Colonic mucosa (tissue), 4 donors: ENCODE measurements around the gene EXOC4. TPM values are rescaled to one million over a fixed set of nuclear protein-coding genes. Genes with fewer than 3 reads are reported as not detected.

ENCODE experiments used
- DNase-seq: peaks from one replicate; pipeline ENCODE4 v3.0.0-alpha.2; 2020
- H3K27ac ChIP-seq: fragments of 200-600 bp; one replicate; pipeline ENCODE4 v1.8.0; 2021
- H3K27me3 ChIP-seq: fragments of 200-600 bp; one replicate; pipeline ENCODE4 v1.8.0; 2021
- H3K36me3 ChIP-seq: fragments of 200-600 bp; one replicate; pipeline ENCODE4 v1.8.0; 2021
- H3K4me1 ChIP-seq: fragments of 200-600 bp; one replicate; pipeline ENCODE4 v1.8.0; 2021; ENCODE audit warnings: mild to moderate bottlenecking
- H3K4me3 ChIP-seq: fragments of 200-600 bp; one replicate; pipeline ENCODE4 v1.8.0; 2021
- H3K9ac ChIP-seq, 2 donors: one replicate each; pipeline ENCODE4 v1.7.0; 2013; ENCODE audit warnings: control low read depth in 2 of 2, low read depth in 2 of 2, low read length in 2 of 2
- H3K9me3 ChIP-seq: fragments of 200-600 bp; one replicate; pipeline ENCODE4 v1.8.0; 2021
- CTCF ChIP-seq: fragments of 200-600 bp; IDR thresholded peaks from one replicate; pipeline ENCODE4 v1.8.0; 2022; ENCODE audit warnings: antibody characterized with exemption, mild to moderate bottlenecking
- intact Hi-C: fragments of 100-400 bp; cut with DNase I; formaldehyde crosslinking; loops from one replicate; pipeline ENCODE4 v1.14.1; 2022
- total RNA-seq, 2 donors: library from RNA; stranded (reverse); fragmentation: NEBNext Ultra II Directional in 1 of 2; extraction: Animal tissue kit (Norgen Biotek cat#: 25700) in 1 of 2; gene quantifications; one replicate each; pipeline ENCODE4 v1.2.1, GENCODE V29; 2021
- donor health status: healthy.
- donor health status: DM: no; HTN: no; CAD: no.
- donor health status: DM: no; HTN: no; CAD: no.

The EXOC4 gene
- total RNA-seq, 2 donors from 2014 or later, result 61.1 to 73.3 TPM

DNA sequence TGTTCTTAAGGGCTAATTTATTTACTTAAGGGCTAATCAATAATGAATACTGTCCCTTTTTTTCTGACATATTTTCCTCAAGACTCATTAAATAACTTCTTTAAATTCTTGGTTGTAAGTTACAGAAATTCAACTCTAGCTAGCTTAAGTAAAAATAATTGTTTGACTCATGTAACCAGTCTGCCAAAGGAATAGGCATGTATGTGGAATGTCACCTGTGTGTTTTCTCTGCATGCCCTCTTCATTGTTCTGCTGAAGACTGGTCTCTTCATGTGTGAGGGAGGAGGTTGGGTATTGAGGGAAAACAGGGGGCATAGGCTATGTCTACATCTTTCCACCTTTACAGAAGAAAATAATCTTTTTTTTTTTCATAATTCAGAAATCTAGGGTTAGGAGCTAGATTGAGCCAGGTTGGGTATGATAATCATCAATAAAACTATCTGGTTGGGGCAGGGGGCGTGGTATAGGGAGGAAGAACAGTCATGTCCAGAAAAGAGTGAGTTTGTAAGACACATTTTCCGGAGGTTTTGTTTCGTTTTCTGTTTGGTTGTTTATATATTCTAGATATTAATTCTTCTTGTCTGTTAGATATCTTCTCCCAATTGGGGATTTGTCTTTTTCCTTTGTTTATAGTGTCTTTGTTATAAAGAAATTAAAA is 37.9 kb downstream of the EXOC4 start:
- no peak for DNase-seq
- Histone ChIP-seq H3K9ac (no peak overlapping the region), H3K27ac (no peak overlapping the region), H3K4me1 (no peaks in the 10 kb centered on the region), H3K4me3 (no peak overlapping the region), H3K9me3 (no peaks in the 10 kb centered on the region), H3K27me3 (no peaks in the 10 kb centered on the region), H3K36me3 (no peaks in the 10 kb centered on the region)
- TF ChIP-seq CTCF, result no peak
- intact Hi-C loops, result no loop called here

DNA sequence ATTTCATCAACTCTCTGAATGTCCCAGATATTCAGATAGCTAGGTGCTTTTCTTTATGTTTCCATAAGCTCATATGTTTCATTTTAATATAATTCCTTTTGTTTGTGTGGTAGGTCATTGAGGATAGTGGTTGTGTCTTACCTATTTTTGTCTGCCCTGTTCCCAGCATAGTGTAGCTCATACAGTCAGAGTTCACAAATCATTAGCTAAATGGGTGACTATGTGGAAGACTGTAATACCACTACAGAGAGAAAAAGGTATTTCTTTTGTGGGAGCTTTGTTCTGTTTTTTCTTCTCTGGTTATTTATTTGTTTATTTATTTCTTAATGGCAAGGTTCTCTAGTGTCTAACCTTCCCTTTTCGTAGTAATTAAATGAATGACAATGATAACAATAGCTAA is 39.8 kb downstream of the EXOC4 start:
- Histone ChIP-seq H3K9me3 (no peaks in the 10 kb centered on the region), H3K4me3 (no peak overlapping the region), H3K27ac (no peak overlapping the region), H3K9ac (no peak overlapping the region), H3K36me3 (no peaks in the 10 kb centered on the region), H3K4me1 (no peaks in the 10 kb centered on the region), H3K27me3 (no peaks in the 10 kb centered on the region)
- no peak for DNase-seq
- no peak for TF ChIP-seq CTCF
- intact Hi-C loops, result no loop called here

DNA sequence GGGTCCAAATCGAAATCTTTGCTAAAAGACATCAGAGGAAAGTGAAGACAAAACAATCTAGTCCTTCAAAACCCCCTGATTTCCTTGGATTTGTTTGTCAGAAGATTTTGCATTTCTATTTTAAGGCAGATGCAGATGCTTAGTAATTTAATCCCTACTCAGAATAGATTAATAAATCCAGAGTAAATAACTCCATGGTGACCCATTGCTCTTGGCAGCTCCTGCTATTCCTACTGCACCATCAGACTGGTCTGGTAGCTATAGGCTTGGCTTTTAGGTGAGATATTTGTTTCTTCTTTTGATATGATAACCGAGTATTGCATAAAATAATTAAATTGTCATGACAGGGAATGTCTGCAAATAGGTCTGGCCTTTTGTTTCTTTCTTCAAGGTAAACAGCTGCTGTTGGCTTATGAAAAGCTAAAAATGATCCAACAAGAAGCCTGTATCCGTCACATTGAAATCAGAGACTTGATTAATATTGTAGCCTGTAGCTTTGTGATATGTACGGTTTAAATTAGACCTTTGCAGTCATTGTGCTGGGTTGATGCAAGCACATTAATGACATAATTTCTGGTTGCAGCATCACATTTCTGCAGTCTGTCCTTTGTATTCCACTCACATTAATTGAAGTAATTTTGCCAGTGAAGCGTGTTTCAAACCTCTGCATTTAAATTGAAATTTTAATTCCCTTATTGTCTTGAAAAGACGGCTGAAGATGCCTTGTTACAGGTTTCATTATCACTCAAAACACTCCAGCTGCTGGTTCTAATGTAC is 40.7 kb downstream of the EXOC4 start:
- H3K4me3 ChIP-seq, result no peak overlapping the region
- intact Hi-C loops, result no loop called here
- H3K4me1 ChIP-seq, result no peaks in the 10 kb centered on the region
- no peak overlapping the region for H3K27ac ChIP-seq
- no peaks in the 10 kb centered on the region for H3K36me3 ChIP-seq
- H3K9me3 ChIP-seq, result no peaks in the 10 kb centered on the region
- TF ChIP-seq CTCF, result no peak
- H3K9ac ChIP-seq, result no peak overlapping the region
- DNase-seq, result no peak
- H3K27me3 ChIP-seq, result no peaks in the 10 kb centered on the region

DNA sequence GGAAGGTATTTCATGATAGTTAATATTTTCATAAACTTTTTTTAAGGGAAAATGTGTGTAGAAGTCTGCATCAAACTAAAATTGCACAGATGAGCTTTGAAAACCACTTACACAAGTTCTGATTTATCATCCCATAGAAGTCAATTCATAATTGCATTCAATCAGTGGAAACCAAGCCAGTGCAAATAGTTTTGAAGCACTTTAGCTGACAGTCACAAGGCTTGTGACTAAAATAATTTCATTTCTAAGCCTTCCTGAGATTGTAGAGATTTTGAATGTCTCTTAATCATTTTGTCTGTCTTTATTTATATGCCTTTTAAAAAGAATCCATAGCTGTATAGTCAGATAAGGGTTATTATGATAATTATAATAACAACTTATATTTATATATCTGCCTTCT is 41.4 kb downstream of the EXOC4 start:
- no peaks in the 10 kb centered on the region for H3K9me3 ChIP-seq
- no peak for DNase-seq
- H3K9ac ChIP-seq, result no peak overlapping the region
- no peak overlapping the region for H3K4me3 ChIP-seq
- H3K4me1 ChIP-seq, result no peaks in the 10 kb centered on the region
- no peaks in the 10 kb centered on the region for H3K36me3 ChIP-seq
- no peak overlapping the region for H3K27ac ChIP-seq
- H3K27me3 ChIP-seq, result no peaks in the 10 kb centered on the region
- TF ChIP-seq CTCF, result no peak
- intact Hi-C loops, result no loop called here

DNA sequence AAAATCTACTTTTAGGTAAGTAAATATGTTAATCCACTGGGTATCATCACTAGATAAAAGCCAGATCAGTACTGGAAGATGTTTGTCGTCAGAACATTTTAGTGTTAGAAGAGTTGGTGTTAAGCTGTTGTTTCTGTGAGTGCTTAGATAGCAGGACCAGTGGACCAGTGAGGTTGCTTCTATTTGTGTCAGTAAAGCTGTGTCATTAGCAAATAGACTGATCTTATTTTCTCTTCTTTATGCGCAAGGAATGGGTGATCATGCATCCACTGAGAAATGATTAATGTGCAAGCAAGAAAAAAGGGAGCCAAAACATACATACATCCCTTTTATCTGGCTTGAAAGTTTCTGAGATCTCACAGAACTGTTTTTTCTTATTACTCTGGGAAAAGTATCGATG is 42.6 kb downstream of the EXOC4 start:
- no peak overlapping the region for H3K27ac ChIP-seq
- no peak for DNase-seq
- no peak for TF ChIP-seq CTCF

More for the DNA sequence above, 42.6 kb downstream of the EXOC4 start:
- no peaks in the 10 kb centered on the region for H3K9me3 ChIP-seq
- no peak overlapping the region for H3K9ac ChIP-seq
- H3K27me3 ChIP-seq, result no peaks in the 10 kb centered on the region
- no peak overlapping the region for H3K4me3 ChIP-seq
- H3K36me3 ChIP-seq, result no peaks in the 10 kb centered on the region
- no peaks in the 10 kb centered on the region for H3K4me1 ChIP-seq
- intact Hi-C loops, result no loop called here
